GM10266 (cell line): ENCODE data around the gene RBM33.
"Not testable (repeated sequence)": the region's sequence is repeated elsewhere in the genome, so short reads cannot be mapped to it uniquely, and the experiment has no call there.

ENCODE experiments used
- DNase-seq: peaks from one replicate; pipeline ENCODE4 v3.0.0; 2012; ENCODE audit errors: extremely low spot score
- TF ChIP-seq, protein P1 (sequence below): IDR thresholded peaks from 2 replicates; pipeline ENCODE4 v1.5.1; 2012; ENCODE audit warnings: mild to moderate bottlenecking, low read depth; ENCODE audit not compliant: control insufficient read depth, insufficient read depth; ENCODE audit errors: missing control alignments

Gene RBM33

DNA sequence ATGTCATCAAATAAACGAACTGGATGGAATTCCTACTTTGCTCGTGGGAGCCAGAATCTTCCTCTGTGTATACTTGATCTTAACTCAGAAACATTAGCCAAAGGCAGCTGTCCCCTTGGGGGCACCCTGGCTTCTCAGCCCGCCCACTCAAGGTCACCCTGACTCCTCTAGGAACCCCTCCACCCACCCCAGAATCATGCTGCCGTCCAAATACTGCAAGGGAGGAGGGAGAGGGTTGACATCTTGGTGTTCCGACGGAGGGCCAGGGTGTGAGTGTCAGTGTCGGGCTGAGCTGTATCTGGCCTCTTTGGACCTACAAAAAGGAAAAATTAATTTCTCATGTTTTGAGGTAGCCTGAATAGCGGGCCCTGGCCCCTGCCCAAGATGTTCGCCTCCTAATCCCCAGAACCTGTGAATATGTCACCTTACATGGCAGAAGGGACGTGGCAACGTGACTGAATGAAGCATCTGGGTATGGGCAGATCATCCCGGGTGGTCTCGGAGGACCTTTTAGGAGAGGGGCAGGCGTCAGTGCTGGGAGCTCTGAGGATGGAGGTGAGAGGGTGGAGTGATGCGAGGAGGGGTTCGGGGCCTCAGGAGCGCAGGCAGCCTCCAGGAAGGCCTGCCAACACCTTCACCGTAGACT, 40.5 kb upstream of the RBM33 start:
- DNase-seq, result no peak
- TF ChIP-seq, protein P1, sequence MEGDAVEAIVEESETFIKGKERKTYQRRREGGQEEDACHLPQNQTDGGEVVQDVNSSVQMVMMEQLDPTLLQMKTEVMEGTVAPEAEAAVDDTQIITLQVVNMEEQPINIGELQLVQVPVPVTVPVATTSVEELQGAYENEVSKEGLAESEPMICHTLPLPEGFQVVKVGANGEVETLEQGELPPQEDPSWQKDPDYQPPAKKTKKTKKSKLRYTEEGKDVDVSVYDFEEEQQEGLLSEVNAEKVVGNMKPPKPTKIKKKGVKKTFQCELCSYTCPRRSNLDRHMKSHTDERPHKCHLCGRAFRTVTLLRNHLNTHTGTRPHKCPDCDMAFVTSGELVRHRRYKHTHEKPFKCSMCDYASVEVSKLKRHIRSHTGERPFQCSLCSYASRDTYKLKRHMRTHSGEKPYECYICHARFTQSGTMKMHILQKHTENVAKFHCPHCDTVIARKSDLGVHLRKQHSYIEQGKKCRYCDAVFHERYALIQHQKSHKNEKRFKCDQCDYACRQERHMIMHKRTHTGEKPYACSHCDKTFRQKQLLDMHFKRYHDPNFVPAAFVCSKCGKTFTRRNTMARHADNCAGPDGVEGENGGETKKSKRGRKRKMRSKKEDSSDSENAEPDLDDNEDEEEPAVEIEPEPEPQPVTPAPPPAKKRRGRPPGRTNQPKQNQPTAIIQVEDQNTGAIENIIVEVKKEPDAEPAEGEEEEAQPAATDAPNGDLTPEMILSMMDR, result no peak

DNA sequence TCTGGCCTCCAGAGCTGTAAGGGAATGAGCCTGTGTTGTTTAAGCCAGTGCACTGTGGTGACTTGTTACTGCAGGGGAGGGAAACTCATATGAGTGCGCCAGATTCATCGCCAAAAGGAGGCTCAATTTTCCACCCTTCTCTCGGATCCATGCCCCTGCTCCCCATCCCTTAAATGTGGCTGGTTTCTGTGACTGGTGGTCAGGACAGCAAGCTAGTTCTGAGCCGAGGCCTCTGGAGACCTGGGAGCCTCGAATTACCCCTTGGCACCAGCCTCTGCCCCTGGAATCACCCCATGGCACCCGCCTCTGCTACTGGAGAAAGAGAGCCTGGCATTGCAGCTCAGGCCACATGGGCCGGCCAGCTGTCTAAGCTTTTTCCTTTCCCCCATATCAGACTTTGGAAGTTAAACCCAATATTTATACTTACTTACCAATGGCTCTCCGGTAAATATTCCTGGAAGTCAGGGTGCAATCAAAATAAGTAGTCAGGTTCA, 39.9 kb upstream of the RBM33 start:
- TF ChIP-seq, protein P1, result no peak
- no peak for DNase-seq

DNA sequence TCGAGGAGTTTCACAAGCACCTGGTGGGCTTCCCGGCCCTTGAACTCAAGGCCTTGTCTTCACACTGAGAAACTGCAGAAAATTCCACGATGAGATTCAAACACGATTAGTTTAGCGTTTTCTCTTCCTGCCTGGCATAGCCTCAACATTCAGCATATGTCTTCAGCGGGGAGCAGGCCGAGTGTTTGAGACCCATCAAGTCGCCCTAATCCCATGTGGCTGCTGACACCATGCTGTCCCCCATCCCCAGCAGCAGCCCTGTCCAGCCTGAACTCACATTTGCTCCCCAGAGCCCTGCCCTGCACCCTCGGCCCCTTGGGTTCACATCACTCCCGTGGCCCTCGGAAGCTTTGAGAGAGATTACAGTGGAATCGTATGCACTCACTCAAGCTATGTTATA, 35.3 kb upstream of the RBM33 start:
- TF ChIP-seq, protein P1, result no peak
- no peak for DNase-seq

DNA sequence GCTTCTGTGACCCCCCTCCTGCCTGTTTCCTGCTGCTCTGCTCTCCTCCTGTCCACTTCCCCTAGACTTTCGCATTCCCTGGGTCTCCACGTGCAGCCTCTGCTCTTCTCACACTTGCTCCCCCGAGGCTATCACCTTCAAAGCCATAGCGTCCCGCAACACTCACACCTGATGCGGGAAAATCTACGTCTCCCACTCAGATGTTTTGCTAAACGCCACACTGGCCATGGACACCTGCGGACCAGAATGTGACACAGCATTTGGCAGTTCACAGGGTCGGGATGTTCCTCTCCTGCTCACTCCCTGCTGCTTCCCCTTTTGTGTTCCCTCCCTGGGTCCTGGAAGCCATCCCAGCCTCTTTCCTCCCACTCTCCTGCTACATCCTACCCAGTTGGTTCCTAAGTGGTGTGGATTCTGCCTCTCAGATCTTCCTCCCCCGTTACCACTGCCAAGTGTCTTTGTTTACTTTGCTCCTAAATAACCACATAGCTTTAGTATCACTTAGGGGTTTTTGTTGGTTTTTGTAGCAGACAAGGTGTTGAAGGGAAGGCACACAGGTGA, 33.7 kb upstream of the RBM33 start:
- TF ChIP-seq, protein P1, result no peak
- no peak for DNase-seq

DNA sequence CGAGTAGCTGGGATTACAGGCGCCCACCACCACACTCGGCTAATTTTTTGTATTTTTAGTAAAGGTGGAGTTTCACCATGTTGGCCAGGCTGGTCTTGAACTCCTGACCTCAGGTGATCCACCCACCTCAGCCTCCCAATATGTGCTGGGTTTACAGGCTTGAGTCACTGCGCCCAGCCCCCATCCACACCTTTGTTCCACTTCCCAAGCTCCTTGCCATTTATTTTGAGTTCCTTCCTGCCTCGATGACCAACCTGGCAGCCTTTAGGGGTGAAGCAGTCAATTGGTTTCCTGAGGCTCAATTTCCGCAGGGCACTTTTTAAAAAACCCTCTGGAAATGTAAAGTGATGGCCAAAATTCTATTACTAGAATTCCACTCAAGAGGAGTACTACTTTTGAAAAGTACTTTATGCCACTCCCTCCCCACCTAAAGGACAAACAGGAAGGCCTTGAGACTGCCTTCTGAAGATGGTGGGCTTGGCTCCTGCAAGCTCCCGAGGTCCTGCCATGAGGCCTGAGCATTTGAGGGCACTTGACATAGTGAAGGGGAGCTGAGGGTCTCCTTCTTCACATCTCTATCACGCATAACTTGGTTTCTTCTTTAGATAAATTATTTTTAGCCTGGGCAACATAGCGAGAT, 32.5 kb upstream of the RBM33 start:
- DNase-seq, result no peak
- TF ChIP-seq, protein P1, result no peak

DNA sequence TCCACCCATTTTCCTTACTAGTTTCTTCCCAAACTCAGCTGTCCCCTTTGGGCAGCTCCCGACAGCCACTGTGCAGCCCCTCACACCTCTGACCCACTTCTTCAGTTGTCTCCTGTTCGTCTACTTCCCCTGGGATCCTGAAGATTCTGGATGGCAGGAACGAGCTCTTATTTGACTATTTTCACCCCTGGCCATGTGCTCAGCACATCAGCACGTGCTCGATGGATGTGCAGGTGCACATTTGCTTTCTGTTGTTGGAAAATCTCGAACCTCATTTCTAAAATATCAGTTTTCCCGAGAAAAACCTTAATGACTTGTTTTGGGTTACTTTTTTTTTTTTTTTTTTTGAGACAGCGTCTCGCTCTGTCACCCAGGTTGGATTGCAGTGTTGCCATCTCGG, 31.8 kb upstream of the RBM33 start:
- TF ChIP-seq, protein P1, result no peak
- no peak for DNase-seq

DNA sequence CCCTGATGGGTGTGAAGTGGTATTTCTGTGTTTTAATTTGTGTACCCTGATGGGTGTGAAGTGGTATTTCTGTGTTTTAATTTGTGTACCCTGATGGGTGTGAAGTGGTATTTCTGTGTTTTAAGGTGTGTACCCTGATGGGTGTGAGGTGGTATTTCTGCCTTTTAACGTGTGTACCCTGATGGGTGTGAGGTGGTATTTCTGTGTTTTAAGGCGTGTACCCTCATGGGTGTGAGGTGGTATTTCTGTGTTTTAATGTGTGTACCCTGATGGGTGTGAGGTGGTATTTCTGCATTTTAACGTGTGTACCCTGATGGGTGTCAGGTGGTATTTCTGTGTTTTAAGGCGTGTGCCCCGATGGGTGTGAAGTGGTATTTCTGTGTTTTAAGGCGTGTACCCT, 29.4 kb upstream of the RBM33 start:
- DNase-seq, result not testable (repeated sequence)
